ENCODE data around the gene FBXW4. TPM values are rescaled to one million over a fixed set of nuclear protein-coding genes. Genes with fewer than 3 reads are reported as not detected.
A peak's percentile ranks its signal among the peaks of the same experiment; 100 is the strongest.

Gene FBXW4, protein sequence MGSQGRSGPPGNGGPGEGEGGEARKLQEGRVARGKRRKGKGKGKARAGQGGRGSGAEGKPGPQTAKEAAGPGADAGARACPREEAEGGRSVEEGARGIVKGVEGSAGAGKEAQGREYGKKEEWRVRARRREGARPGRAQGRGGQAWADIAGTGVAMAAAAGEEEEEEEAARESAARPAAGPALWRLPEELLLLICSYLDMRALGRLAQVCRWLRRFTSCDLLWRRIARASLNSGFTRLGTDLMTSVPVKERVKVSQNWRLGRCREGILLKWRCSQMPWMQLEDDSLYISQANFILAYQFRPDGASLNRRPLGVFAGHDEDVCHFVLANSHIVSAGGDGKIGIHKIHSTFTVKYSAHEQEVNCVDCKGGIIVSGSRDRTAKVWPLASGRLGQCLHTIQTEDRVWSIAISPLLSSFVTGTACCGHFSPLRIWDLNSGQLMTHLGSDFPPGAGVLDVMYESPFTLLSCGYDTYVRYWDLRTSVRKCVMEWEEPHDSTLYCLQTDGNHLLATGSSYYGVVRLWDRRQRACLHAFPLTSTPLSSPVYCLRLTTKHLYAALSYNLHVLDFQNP
- 20.3 TPM for polyA plus RNA-seq (2013, experiment 1 of 2; ENCODE audit: insufficient read length)
- 23.1 TPM for polyA plus RNA-seq (2013, experiment 2 of 2; ENCODE audit: insufficient read length)

DNA sequence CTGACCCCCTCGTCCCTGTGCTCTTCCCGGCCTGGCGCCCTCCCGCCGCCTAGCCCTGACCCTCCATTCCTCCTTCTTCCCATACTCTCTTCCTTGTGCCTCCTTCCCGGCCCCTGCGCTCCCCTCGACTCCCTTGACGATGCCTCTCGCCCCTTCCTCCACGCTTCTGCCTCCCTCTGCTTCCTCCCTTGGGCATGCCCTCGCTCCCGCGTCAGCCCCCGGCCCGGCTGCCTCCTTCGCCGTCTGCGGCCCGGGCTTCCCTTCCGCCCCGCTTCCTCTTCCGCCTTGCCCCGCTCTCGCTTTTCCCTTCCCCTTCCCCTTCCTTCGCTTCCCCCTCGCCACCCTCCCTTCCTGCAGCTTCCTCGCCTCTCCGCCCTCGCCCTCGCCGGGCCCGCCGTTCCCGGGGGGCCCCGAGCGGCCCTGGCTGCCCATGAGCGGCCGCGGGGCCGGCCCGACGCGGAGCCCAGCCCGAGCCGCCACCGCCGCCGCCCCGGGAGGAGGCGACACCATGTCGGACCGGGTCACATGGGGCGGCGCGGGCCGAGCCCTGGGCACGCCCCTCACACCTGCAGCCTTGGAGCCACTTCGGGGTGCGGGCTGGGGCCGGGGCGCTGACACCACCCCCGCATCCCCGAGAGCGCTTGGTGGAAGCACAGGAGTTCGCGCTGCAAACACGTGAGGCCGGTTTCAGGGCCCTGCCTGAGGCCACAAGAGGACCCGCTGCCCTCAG lies at the start of gene FBXW4:
Gene FBXW4, minus strand, starts transcription at position 497 of the 730 bp plus-strand sequence. Its CDS starts 65 bp downstream, at position 432.
- peak; percentile 37 for DNase-seq

DNA sequence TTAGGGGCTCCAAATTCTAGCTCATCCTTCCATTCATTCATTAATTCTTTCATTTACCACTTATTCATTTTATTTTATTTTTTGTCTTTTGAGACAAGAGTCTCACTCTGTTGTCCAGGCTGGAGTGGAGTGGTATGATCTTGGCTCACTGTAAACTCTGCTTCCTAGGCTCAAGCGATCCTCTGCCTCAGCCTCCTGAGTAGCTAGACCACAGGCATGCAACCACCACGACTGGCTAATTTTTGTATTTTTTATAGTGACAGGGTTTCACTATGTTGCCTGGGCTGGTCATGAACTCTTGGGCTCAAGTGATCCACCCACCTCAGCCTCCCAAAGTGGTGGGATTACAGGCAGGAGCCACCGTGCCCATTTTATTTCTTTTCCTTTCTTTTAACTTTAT lies 49.3 kb upstream of the FBXW4 start:
- DNase-seq = no peak

DNA sequence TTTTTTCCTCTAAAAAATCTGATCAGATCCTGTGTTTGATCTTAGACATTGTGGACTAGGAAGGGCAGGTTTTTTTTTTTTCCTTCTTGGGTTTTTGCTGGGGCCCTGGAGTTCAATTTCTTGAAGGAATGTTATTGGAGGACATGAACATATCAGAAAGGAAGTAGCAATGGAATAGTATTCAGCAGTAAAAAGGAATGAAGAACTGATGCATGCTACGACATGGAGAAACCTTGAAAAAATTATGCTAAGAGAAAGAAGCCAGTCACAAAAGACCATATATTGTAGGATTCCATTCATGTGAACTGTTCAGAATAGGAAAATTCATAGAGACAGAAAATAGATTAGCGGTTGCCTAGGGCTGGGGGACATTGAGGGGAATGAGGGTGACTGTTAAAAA lies 47.0 kb upstream of the FBXW4 start:
- DNase-seq = no peak

DNA sequence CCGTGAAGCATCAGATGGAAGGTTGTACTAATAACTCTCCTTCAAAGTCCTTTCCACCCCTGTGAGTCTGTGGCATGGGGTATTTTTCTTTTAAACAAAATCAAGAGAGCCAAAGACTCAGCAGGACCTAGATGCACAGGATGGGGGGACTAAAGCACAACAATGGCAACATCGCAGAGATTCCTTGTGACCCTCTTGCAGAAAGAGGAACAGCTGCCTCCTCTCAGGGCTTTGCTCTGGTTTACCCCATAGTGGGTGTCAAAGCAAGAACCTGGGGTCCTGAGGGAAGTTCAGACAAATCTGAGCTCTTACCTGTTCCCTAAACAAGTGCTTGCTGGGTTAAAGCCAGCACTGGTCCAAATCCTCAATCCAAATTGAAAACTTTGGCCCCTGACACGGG lies 41.7 kb upstream of the FBXW4 start:
- DNase-seq = no peak

DNA sequence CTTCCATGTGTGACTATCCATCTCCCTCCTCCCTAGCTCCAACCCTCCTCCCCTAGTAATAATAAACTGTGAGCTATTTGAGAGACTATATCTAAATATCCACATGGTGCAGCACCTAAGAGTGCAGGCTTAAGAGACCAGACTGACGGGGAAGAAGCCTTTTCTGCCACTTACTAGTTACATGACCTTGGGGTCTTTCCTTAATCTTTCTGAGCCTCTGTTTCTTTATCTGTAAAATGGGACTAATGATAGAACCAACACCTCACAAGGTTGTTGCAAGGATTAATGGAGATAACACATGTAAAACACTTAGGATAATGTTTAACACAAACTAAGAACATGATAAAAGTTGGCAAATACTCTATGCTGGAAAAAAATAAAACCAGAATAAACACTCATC lies 37.1 kb upstream of the FBXW4 start:
- no peak for DNase-seq

DNA sequence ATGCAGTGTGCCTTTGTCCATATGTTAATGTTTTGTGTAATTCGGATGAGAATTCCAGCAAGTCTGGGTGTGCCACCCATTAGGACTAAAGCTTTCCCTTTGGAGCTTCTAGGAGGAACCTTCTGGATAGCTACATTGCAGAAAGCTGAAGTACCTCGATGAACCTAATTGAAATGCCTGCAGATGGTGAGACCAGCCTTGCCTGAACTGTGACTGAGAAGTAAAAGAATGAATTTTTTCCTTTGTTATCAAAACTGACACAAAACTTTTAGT lies 31.1 kb upstream of the FBXW4 start:
- DNase-seq = no peak

DNA sequence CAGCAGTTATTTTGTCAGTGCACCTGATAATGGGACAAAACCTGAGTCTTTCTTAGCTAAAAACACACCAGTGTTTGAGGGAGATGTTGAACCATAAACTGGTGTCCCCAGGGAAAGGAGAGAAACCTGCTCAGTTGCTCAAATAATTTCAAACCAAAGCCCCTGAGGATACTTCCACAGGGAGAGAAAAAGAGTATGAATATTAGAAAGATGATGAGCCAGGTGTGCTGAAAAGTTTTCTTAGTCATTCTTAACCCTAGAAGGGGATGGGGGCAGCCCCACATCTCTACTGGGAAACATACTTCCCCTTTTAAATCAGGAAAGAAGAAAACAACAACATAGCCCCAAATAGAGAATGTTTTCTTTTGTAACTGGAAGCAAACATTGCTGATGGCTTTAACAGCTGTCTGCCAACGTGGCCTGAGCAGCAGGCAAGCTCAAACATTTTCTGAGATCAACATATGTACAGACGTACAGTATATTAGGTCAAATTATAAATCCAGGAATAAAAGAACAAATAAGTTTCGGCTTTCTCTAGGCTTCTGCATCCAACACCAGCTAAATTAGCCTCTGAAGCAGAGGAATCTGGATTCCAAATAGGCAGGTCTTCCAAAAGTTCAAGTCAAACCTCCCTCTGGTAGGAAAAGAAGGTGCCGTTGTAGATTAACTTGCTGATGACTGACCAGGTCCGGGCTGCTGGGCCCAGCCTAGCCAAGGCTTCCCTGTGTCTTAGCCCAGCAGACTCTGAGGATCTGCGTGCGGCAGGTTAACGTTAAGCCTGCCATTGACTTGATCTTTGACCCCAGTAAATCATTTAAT lies 30.5 kb upstream of the FBXW4 start:
- DNase-seq = no peak

DNA sequence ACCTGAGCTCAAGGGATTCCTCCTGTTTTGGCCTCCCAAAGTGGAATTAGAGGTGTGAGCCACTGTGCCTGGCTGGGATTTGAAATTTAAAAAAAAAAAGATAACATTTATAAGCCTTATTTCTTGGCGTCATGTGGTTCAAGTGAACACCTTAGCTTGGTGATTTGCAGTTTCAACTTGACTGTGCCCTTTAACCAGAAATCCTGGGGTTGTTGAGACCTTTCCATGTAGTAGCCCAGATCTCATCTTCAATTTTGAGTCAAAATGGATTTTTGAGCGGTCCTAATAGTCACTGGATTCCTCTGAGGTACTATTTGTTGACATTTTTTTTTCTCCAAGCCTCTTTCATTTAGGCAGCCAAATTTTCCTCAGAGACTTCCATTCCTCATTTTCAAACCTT lies 29.5 kb upstream of the FBXW4 start:
- no peak for DNase-seq

DNA sequence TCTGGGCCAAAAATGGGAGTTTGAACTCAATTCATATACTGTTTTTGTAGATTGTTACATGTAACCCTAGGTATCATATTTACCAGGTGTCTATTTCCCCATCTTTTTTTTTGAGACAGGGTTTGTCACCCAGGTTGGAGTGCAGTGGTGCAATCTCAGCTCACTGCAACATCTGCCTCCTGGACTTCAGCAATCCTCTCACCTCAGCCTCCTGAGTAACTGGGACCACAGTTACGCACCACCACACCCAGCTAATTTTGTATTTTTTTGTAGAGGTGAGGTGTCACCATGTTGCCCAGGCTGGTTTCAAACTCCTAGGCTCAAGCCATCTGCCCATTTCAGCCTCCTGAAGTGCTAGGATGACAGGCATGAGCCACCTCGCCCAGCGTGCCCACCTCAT lies 28.2 kb upstream of the FBXW4 start:
- no peak for DNase-seq

DNA sequence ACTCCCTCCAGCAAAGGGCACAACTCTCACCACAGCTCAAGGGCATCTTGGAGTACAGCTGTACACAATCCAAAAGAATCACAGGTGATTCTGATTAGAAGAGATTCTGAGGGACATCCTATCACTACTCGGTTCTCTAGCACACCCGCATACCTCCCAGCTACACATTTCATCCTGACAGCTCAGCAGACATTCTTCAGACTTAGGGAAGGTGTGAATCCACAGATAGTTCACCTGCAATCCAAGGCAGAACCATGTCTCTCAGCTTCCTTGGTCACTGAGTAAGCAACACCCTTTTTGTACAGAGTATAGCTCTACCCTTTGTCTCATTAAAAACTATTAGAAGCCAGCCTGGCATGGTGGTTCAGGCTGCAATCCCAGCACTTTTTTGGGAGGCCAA lies 26.8 kb upstream of the FBXW4 start:
- no peak for DNase-seq

DNA sequence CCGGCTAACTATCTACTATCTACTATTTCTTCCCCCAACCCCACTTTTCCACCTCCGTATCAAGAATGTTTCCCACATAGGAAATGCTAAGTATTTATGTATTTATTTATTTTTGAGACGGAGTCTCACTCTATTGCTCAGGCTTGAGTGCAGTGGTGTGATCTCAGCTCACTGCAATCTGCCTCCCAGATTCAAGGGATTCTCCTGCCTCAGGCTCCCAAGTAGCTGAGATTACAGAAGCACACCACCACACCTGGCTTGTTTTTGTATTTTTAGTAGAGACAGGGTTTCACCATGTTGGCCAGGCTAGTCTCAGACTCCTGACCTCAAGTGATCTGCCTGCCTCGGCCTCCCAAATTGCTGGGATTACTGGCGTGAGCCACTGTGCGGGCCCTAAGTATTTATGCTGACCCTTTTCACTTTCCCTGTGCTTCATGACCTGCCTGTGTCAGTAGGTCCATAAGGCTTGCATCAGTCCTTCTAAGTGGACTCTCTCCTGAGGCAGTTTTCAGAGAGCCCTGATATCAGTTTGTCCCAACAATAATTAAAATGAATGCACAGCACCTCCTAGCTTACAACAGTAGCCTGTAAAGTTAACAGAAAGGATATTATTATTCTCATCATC lies 25.7 kb upstream of the FBXW4 start:
- DNase-seq = no peak

DNA sequence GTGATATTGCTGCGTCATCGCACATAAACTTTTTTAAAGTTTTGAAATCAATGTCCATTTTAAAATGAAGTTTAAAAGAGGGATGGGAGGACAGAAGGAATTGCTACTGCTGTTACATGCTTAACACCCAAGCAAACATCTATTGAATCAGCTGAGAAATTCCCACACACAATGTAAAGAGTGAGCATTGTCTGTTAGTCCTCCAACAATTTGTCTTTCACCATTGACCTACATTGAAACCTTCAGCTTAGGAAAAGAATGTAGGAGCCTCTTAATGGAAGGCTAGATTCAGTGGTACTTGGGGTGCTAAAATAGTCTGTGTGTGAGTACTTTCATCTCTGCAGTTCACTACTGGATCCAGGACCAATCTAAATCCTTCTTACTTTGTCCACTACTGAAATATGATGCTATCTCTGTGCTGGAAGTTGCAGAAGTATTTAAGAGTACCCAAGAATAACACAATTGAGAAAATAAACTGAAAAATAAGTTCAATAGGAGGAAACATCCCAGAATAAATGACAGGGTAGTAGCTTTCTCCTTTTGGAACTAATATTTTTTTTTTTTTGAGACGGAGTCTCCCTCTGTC lies 23.8 kb upstream of the FBXW4 start:
- DNase-seq = no peak

DNA sequence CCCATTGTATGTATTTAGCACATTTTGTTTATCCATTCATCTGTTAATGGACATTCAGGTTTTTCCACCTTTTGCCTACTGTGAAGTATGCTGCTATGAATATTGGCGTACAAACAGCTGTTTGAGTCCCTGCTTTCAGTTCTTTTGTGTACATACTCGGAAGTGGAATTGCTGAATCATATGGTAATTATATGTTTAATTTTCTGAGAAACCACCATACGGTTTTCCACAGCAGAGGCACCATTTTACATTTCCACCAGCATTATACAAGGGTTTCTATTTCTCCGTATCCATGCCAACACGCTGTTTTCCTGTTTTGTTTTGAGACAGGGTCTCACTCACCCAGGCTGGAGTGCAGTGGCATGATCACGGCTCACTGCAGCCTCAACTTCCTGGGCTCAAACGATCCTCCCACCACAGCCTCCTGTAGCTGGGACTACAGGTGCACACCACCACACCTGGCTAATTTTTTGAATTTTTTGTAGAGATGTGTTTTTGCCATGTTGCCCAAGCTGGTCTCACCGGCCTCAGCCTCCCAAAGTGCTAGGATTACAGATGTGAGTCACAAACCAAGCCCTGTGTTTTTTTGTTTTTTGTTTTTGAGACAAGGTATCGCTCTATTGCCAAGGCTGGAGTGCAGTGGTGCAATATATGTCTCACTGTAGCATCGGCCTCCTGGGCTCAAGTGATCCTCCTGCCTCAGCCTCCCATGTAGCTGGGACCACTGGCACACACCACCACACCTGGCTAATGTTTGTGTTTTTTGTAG lies 22.1 kb upstream of the FBXW4 start:
- DNase-seq = no peak

DNA sequence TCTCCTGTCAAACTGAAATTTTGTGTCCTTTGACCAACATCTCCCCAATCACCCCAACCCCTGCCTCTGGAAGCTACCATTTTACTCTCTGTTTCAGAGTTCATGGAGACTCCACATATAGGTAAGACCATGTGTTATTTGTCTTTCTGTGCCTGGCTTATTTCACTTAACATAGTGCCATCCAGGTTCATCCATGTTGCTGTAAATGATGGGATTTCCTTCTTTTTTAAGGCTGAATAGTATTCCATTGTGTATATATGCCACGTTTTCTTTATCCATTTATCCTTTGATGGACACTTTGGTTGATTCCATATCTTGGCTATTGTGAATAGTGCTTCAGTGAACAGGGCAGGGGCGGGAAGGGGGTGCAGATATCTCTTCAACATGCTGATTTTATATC lies 18.0 kb upstream of the FBXW4 start:
- no peak for DNase-seq

DNA sequence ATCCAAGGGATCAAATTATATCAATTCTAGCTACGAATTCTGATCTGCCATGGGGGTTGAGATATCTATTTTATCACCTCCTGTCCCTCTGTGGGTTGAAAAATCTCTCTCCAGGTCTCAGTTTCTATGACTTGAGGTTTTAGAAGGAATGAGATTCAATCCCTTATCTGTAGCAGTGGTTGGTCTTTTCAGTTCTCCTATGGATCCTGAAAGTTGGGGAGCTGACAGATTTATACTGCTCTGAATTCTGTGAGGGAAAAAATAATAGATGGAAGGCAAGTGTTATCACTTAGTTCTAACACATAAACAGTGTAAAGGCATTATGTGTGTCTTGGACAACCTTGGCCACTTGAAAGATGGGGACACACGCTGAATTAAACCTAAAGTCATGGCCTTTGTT lies 15.8 kb upstream of the FBXW4 start:
- DNase-seq = no peak

DNA sequence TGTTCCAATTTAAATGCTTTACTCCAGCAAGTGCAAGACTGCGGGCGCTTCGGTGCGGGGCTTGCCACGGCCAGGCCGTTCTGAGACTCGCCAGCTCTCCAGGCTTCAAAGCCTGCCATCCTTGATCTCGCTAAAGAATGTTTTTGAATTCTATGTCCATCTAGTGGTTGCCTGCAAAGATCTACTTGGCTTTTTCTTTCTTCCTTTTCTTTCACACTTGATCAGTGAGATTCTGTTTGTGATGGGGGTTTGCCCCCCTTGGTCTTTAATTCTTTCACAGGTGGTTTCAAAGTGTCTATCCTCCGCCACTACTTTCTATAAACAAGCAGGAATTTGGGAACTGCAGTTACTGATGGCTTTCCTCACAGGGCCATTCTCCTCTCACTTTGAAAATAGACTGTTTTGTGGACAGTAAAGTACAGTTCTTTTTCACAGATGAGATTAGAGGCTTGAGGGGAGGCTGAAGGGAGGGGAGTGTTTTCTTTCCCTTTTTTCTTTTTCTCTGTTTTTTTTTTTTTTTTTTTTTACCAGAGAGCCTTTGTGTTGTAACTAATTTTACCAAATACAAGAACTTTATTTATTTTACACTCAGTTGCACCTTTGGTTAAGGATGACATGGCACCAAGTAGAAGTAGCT lies 15.2 kb upstream of the FBXW4 start:
- DNase-seq = no peak

DNA sequence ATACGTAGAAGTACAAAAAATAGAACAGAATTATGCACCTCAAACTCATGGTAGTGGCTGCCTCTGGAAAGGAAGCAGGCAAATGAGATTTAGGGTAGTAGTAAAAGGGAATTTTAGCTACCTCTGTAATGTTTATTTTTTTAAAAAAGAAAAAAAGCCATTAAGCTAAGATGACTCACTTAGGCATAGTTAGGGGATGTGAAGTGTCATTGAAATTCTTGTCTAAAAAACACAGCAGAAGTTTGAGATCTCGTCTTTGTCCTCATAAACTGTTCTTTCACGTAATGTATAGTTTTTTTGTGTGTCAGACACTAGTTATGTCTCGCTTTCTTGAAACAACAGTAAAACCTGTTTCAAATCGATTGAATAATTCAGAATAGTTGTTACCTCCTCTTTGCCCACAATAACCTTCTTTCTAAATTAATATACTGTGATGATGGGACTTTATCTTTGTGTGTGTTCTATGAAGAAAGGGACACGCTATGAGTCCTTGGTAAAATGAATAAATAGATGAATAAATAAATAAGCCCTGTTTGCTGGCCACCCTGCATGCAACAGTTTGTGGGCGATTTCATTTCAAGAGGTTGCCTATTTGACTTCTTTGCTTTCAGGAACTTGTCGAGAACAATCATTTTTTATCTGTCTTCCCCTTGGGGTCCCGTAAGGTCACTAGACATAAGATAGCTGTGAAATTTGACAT lies 14.5 kb upstream of the FBXW4 start:
- DNase-seq = no peak

DNA sequence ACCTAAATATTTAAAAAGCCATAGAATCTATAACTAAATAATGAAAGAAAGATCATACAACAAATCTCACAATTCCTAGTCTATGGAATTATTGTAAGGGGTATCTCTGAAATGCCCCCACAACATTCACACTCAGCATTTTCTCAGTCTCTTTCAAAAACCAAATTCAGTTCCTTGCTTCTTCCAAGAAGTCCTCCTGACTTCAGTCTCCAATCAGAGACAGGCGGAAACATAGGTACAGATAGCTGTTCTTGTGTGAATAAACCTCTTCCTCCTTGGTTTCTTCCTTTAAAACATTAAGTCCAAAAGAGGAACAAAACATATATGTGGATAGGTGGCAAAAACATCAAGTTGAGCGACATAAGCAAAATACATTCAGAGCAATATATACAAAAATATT lies 13.9 kb upstream of the FBXW4 start:
- DNase-seq = no peak

DNA sequence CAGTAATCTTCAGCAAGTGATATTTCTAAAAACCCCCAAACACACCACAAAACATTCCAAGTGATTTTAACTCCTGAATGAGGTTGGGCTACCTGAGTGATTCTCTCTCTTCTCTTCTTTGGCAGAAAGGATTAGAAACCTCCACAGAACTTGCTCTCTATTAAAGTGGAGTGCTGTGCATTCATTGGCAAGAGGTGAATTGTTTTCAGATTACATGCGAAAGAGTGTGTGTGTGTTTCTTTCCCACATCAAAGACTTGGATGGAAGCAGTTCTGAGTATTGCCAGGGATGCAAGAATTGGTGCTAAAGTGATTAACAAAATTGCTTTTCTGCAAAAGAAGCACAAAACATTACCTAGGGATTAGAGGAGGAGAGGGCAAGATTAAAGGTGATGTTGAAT lies 13.1 kb upstream of the FBXW4 start:
- no peak for DNase-seq

DNA sequence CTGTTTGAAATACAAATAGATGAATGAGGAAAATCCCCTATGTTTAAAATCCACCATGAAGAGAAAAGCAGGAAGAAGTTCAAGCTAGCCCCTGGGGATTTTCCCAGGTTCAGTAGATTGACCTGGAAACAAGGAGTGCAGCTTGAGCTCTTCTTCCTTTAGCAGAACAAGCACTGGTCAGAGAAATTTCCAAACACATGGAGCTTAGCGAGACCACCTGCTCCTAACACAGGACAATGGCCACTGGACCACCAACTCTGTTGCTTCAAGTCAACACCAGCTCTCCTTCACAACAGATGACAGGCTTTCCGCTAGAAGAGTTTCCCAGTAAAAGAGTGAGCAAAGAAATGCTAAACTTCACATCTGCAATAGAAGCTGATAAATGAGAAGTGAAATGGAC lies 9.4 kb upstream of the FBXW4 start:
- no peak for DNase-seq

Data from fibroblast of skin of abdomen (primary cell).